IPS DF 6.9 (cell line): ENCODE results near the gene AFF3.

ENCODE experiments used
- DNase-seq: peaks from one replicate; pipeline ENCODE4 v3.0.0-alpha.2; 2013; ENCODE audit warnings: low read depth, low spot score
- H3K27ac ChIP-seq: one replicate; pipeline ENCODE4 v1.5.1; 2013; ENCODE audit warnings: low read length, control low read depth
- H3K27me3 ChIP-seq: 2 replicates; pipeline ENCODE4 v1.6.1; 2013; ENCODE audit warnings: mild to moderate bottlenecking, low read length; ENCODE audit not compliant: control insufficient read depth, insufficient read depth
- H3K36me3 ChIP-seq: 2 replicates; pipeline ENCODE4 v1.6.1; 2013; ENCODE audit warnings: low read length; ENCODE audit not compliant: control insufficient read depth, insufficient read depth
- H3K4me1 ChIP-seq: 2 replicates; pipeline ENCODE4 v1.6.1; 2013; ENCODE audit warnings: low read length; ENCODE audit not compliant: control insufficient read depth, insufficient read depth
- H3K4me3 ChIP-seq: 2 replicates; pipeline ENCODE4 v1.5.1; 2013; ENCODE audit warnings: mild to moderate bottlenecking, low read length
- H3K9me3 ChIP-seq: 2 replicates; pipeline ENCODE4 v1.6.1; 2013; ENCODE audit warnings: low read length, inconsistent platforms; ENCODE audit not compliant: control insufficient read depth, insufficient read depth
- WGBS: extraction: QIAGEN DNeasy Blood & Tissue Kit; methylation state at CpG from one replicate; pipeline ENCODE4 v1.1.7; 2013; ENCODE audit warnings: mixed read lengths, missing lambda C conversion rate; ENCODE audit not compliant: insufficient read length, insufficient coverage; 5-methylcytosine and 5-hydroxymethylcytosine counted together

AFF3 gene

DNA sequence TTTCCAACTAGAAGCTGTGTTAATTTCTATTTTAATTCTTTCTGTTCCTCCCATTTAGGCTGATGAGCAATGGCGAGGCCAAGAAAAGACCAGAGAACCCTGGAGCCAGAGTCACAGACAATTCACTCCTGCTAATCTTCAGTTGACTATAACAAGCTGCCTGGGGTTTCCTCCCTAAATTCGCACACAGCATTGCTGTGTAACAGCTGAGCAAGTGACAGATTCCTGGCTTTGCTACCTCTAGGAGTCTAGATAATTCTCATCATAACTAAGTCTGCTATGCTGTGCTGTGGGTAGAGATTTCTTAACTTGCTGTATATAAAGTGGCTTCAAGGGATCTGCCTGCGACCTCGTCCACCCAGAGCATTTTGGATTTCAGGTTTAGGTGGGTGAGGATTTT lies 521.3 kb downstream of the AFF3 start:
- no peak overlapping the region for H3K27ac ChIP-seq
- H3K27me3 ChIP-seq: no peaks in the 10 kb centered on the region
- no peak for DNase-seq
- H3K4me3 ChIP-seq: no peak overlapping the region
- WGBS: no CpG with 5 or more reads among the region's 4 CpGs
- H3K9me3 ChIP-seq: no peaks in the 10 kb centered on the region
- H3K4me1 ChIP-seq: no peaks in the 10 kb centered on the region
- no peaks in the 10 kb centered on the region for H3K36me3 ChIP-seq

DNA sequence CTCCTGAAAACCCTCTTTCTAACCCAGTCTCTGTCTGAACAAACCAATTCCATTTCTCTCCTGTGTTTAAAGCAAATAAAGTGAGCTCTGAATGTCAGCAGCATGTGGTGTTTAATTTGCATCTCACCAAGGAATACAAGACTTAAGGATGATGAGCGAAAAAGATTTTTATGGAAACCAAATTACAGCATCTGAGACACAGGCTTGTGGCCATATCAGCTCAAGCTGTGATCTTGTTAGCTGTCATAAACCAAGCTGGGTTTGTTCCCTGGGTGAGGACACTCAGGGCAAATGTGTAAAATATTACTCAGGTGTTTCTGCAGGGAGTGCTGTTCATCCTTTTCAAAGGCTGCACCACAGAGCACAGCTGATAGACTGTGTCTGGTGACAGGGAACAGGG lies 523.2 kb downstream of the AFF3 start:
- no peaks in the 10 kb centered on the region for H3K36me3 ChIP-seq
- no peaks in the 10 kb centered on the region for H3K27me3 ChIP-seq
- H3K9me3 ChIP-seq: no peaks in the 10 kb centered on the region
- H3K4me3 ChIP-seq: no peak overlapping the region
- DNase-seq: no peak
- H3K4me1 ChIP-seq: no peaks in the 10 kb centered on the region
- no peak overlapping the region for H3K27ac ChIP-seq
- no CpG with 5 or more reads among the region's 1 CpG for WGBS

DNA sequence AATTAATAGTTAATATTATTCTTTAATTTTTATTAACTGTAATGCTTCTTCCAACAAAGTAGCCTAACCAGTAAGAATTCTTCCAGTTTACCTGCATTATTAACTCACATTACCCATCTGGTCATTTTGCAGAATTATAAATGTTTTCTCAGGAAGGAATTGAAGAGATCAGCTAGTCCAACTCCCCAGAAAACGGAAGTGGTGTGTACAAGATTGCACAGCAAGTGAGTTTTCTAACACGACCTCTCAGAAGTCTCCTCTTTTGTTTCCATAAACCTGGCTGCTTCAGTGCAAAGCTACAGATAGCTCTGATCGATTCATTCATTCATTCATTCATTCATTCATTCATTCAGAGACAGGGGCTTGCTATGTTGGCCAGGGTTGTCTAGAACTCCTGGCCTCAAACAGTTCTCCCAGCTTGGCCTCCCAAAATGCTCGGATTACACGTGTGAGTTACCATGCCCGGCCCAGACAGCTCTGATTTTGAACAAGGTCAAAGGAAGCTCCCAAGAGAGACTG lies 523.8 kb downstream of the AFF3 start:
- no peaks in the 10 kb centered on the region for H3K27me3 ChIP-seq

DNA sequence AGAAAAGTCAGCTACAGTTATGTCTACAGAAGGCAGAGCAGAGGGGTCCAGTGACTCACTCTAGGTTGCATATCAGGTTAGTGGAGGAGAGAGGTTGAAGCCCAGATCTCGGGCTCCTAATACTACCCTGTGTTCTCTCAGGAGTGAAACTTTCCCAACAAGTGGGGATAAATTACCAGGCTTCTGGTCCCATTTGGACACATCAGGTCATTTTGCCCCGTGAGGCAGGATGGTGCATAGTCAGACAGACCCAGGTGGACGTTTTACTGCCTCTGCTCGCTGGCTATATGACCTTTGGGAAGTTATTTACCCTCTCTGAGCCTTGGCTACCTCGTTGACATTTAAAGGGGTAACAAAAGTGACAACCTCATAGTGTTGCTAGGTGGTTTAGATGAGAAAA lies 524.6 kb downstream of the AFF3 start:
- Histone ChIP-seq H3K4me3 (no peak overlapping the region), H3K36me3 (no peaks in the 10 kb centered on the region), H3K27me3 (no peaks in the 10 kb centered on the region), H3K27ac (no peak overlapping the region), H3K9me3 (no peaks in the 10 kb centered on the region), H3K4me1 (no peaks in the 10 kb centered on the region)
- WGBS: no CpG with 5 or more reads among the region's 5 CpGs
- DNase-seq: no peak

More for the DNA sequence above, 523.8 kb downstream of the AFF3 start:
- WGBS: no CpG with 5 or more reads among the region's 6 CpGs
- H3K4me3 ChIP-seq: no peak overlapping the region
- no peaks in the 10 kb centered on the region for H3K36me3 ChIP-seq
- no peaks in the 10 kb centered on the region for H3K9me3 ChIP-seq
- no peak for DNase-seq
- no peaks in the 10 kb centered on the region for H3K4me1 ChIP-seq
- H3K27ac ChIP-seq: no peak overlapping the region

DNA sequence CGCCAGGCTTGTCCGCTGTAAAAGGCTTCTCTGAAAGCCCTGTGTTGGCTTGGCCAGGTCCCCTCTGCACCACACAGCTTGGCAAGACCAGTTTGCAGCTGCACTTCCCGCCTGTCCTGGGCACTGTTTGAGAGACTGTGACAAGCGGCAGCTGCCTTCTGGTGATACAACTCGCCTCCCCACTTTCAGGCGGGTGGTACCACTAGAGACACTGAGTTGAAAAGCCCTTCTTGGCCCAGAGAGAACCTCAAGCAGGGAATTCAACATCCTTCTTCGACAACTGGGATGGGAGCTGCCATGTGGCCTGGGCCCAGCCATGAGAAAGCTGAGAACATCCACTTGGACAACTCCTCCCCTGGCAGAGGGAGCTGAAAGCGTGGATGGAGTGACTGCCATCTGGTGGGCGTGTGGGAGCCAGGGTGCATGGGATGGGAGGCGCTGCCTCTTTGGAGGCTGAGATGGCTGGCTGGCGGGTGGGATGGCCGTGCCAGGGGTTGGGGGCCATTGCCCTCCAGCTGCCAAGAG lies 527.1 kb downstream of the AFF3 start:
- no peaks in the 10 kb centered on the region for H3K27me3 ChIP-seq

DNA sequence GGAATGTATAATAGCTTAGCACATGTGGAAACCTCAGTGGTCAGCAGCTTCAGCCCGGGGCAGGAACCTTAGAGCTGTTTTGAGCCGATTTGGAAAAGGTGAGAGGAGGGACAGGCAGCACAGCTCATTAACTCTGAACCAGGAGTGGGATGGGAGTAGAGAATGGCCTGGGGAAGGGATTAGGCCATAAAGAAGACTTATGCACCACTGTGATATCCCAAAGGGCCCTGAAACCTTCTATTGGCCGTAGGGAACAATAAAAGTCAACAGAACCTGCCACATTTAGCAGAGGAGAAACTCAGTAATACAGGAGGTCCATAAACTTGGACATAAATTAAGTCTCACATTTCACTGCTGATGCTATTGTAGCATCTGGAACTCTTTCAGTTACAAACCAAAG lies 528.4 kb downstream of the AFF3 start:
- no CpG with 5 or more reads among the region's 3 CpGs for WGBS
- no peak overlapping the region for H3K27ac ChIP-seq
- no peak overlapping the region for H3K4me3 ChIP-seq
- no peaks in the 10 kb centered on the region for H3K36me3 ChIP-seq
- H3K27me3 ChIP-seq: no peaks in the 10 kb centered on the region
- H3K9me3 ChIP-seq: no peaks in the 10 kb centered on the region
- DNase-seq: no peak
- H3K4me1 ChIP-seq: no peaks in the 10 kb centered on the region

More for the DNA sequence above, 527.1 kb downstream of the AFF3 start:
- no peak for DNase-seq
- Histone ChIP-seq H3K4me1 (no peaks in the 10 kb centered on the region), H3K9me3 (no peaks in the 10 kb centered on the region), H3K27ac (no peak overlapping the region), H3K4me3 (no peak overlapping the region), H3K36me3 (no peaks in the 10 kb centered on the region)
- WGBS: no CpG with 5 or more reads among the region's 12 CpGs

DNA sequence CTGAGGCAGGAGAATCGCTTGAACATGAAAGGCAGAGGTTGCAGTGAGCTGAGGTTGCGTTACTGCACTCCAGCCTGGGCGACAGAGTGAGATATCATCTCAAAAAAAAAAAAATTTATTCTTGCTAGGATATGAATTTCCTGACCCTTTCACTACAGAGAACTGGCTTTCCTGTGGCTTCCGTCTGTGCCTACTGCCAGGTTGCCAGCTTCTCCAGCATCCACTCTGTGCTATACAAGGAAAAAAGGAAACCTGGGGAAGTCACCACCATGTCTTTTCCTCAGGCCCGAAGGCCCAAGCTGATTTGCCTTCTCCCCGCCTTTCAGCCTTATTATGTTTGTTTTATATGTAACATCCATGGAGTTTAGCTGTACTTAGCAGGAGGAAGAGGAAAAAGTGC lies 530.6 kb downstream of the AFF3 start:
- H3K9me3 ChIP-seq: no peaks in the 10 kb centered on the region
- WGBS: no CpG with 5 or more reads among the region's 6 CpGs

DNA sequence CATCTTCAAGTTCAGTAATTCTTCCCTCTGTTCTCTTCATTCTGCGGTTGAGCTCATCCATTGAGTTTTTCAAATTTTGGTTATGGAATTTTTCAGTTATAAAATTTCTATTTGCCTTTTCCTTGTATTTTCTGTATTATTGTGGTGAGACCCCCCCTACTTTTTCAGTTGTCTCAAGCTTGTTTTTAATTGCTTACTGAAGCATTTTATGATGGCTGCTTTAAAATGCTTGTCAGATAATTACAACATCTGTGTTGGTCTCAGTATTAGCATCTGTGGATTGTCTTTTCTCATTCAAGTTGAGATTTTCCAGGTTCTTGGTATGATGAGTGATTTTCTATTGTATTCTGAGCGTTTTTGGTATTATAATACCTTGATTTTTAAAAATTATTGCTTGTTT lies 531.4 kb downstream of the AFF3 start:
- Histone ChIP-seq H3K4me3 (no peak overlapping the region), H3K4me1 (no peaks in the 10 kb centered on the region), H3K27ac (no peak overlapping the region), H3K36me3 (no peaks in the 10 kb centered on the region), H3K9me3 (no peaks in the 10 kb centered on the region), H3K27me3 (no peaks in the 10 kb centered on the region)
- no CpG with 5 or more reads among the region's 2 CpGs for WGBS
- DNase-seq: no peak

More for the DNA sequence above, 530.6 kb downstream of the AFF3 start:
- no peak for DNase-seq
- no peak overlapping the region for H3K27ac ChIP-seq
- no peaks in the 10 kb centered on the region for H3K4me1 ChIP-seq
- H3K27me3 ChIP-seq: no peaks in the 10 kb centered on the region
- H3K4me3 ChIP-seq: no peak overlapping the region
- H3K36me3 ChIP-seq: no peaks in the 10 kb centered on the region

DNA sequence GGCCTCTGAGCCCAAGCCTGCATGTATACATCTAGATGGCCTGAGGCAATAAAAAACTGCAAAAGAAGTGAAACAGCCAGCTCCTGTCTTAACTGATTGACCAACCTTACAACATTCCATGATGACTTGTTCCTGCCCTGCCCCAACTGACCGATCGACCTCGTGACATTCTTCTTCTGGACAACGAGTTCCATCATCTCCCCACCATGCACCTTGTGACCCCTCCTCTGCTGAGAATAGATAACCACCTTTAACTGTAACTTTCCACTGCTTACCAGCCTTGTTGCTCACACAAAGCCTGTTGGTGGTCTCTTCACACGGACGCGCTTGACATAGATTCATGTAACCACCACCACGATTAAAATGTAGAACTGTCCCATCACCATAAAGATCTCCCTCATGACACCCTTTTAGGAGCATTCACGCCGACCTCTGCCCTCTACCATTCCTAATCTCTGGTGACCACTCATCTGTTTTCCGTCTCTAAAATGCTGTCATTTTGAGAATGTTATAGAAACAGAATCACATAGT lies 532.5 kb downstream of the AFF3 start:
- DNase-seq: no peak
- Histone ChIP-seq H3K9me3 (no peaks in the 10 kb centered on the region), H3K4me3 (no peak overlapping the region), H3K36me3 (no peaks in the 10 kb centered on the region), H3K27me3 (no peaks in the 10 kb centered on the region), H3K27ac (no peak overlapping the region), H3K4me1 (no peaks in the 10 kb centered on the region)
- WGBS: no CpG with 5 or more reads among the region's 11 CpGs

DNA sequence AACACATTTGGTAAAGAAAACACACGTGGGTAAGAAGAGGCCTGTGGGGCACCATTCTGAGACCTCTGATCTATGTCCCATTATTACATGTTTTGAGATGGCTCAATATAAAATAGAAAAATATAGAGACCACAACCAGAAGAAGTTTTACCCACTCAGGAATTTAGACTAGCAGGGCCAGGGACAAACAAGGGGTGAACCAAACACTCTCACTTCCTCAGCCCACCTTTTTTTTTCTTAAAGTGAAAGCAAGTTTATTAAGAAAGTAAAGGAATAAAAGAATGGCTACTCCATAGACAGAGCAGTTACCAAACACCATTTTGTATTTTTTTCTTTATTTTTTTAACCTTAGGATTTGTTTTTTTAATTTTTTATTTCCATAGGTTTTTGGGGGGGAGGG lies 533.5 kb downstream of the AFF3 start:
- H3K9me3 ChIP-seq: no peaks in the 10 kb centered on the region
- H3K27ac ChIP-seq: no peak overlapping the region
- DNase-seq: no peak
- H3K4me3 ChIP-seq: no peak overlapping the region
- H3K4me1 ChIP-seq: no peaks in the 10 kb centered on the region
- H3K36me3 ChIP-seq: no peaks in the 10 kb centered on the region
- no CpG with 5 or more reads among the region's 1 CpG for WGBS
- H3K27me3 ChIP-seq: no peaks in the 10 kb centered on the region

DNA sequence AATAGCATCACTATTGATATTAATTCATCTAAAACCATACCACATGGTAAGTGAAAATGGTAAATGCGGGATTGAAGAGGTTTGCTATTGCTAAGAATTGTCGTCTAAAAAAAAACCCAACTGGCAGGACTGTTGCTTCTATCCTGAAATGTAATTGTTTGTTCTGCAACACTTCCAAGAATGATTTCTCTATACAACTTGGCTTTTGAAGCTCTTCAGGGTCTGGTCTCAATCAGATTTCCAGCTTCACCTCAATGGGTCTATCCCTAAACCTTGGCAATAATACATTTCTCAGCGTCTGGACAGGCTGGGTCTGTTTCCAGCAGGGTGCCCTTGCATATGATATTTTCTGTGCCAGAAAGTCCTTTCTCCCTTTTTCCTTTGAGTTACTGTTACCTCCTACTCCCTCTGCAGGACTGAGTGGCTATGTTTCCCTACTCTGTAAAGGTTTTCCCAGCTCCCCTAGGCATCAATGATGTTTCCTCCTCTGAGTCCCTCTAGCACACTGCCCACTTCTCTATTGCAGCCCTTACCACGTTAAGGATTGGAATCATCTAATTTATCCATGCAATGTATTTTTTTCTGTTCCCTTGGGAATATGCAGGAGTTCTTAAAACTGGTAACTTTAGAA lies 534.4 kb downstream of the AFF3 start:
- no peak for DNase-seq
- H3K9me3 ChIP-seq: no peaks in the 10 kb centered on the region
- no peaks in the 10 kb centered on the region for H3K27me3 ChIP-seq
- WGBS: no CpG with 5 or more reads among the region's 4 CpGs
- H3K36me3 ChIP-seq: no peaks in the 10 kb centered on the region
- H3K27ac ChIP-seq: no peak overlapping the region
- H3K4me3 ChIP-seq: no peak overlapping the region
- H3K4me1 ChIP-seq: no peaks in the 10 kb centered on the region
